C4-2B (cell line): ENCODE data around the gene RPLP1.

Experiments
- CTCF ChIP-seq: fragments of 450-650 bp; conservative IDR thresholded peaks from 2 replicates; pipeline ENCODE4 v1.5.1; 2017; ENCODE audit warnings: mild to moderate bottlenecking
- ZFX ChIP-seq: fragments of 450-650 bp; IDR thresholded peaks from 2 replicates; pipeline ENCODE4 v1.6.1; 2017

GRCh38 chr15:69413822-69414700 lies 38.6 kb upstream of the RPLP1 start, which contains the start of gene KIF23:
- TF ChIP-seq CTCF (no peak), ZFX (peak; percentile 93)
